Placental epithelial cell (primary cell): ENCODE results near the gene EPS8L3. TPM values are rescaled to one million over a fixed set of nuclear protein-coding genes. Genes with fewer than 3 reads are reported as not detected.

Source experiments
- total RNA-seq: library from RNA; depleted of rRNA; stranded (reverse); fragments of >200 nt; gene quantifications from 2 replicates; pipeline ENCODE4 v1.2.3, GENCODE V29; 2012

The EPS8L3 gene, protein sequence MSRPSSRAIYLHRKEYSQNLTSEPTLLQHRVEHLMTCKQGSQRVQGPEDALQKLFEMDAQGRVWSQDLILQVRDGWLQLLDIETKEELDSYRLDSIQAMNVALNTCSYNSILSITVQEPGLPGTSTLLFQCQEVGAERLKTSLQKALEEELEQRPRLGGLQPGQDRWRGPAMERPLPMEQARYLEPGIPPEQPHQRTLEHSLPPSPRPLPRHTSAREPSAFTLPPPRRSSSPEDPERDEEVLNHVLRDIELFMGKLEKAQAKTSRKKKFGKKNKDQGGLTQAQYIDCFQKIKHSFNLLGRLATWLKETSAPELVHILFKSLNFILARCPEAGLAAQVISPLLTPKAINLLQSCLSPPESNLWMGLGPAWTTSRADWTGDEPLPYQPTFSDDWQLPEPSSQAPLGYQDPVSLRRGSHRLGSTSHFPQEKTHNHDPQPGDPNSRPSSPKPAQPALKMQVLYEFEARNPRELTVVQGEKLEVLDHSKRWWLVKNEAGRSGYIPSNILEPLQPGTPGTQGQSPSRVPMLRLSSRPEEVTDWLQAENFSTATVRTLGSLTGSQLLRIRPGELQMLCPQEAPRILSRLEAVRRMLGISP
- not detected in 2 replicates for total RNA-seq

GRCh38 chr1:109763646-109764415, at the start of gene EPS8L3:
Gene EPS8L3 (minus strand): TSS chr1:109763923. CDS start chr1:109761749, 2,174 bp downstream.

DNA sequence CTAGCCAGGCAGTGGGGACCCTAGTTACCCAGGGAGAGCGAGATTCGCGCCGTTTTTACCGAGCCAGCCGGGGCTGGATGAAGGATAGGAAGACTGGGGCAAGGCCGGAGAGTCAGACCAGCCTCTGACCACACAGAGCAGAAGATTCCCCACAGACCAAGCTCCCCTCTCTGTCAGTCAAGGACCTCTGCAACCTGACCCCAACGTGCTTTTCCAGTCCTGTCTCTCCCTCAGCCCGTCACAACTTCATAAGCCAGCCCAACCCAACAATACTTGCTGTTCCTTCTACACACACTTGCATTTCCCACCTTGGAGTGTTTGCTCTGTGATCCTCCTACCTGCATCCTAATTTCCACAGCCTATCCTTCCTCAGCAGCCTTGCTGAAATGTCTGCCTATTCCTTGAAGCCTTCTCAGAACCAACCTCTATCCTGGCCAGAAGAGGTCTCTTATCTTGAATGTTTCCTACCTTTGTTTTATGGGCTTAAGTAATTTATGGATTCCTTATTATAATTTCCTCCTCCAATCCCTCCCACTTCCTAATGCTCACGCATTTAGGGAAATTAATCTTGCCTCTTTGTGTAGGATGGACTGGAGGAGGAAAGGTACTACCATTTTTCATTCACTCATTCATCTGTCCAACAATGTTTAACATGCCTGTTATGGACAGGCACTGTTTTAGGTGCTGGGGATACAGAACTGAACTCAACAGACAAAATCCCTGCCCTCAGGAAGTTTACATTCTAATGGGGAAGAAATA, 22.9 kb downstream of the EPS8L3 start, which contains the start of gene GSTM3:
GSTM3 (minus strand) TSS at position 424 of the 759 bp plus-strand sequence. CDS start 751 bp downstream, outside the sequence.

DNA sequence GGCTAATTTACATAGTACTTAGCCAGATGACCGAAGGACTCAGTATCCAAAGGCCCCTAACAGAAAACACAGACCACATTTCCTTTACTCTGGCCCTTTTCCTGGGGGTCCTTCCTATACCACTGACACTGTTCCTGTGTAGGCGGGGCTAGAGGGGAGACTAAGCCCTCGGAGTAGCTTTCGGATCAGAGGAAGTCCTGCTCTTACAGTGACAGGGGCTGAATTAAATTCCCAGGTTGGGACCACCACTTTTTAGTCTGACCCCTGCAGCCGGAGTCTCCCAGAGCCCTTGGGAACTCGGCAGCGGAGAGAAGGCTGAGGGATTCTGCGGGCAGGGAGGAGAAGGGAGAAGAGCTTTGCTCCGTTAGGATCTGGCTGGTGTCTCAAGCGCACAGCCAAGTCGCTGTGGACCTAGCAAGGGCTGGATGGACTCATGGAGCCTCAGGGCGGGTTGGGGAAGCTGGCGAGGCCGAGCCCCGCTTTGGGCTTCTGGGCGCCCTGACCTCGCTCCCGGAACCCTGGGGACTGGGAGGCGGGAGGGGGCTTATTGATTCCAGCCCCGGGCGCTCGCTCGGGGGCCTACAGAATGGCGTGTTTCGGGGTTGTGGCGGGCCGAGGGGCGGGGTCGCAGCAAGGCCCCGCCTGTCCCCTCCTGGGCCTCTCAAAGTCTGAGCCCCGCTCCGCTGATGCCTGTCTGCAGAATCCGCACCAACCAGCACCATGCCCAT, 52.0 kb downstream of the EPS8L3 start, which contains the start of gene GSTM5:
GSTM5 (plus strand) TSS at position 659 of the 728 bp plus-strand sequence; CDS start at position 721, 62 bp downstream.

Other genes with a start within 250 kb of the EPS8L3 start
- 0.43 TPM in 1 of 2 replicates, not detected in the other for gene GPR61, start 224.1 kb downstream of the EPS8L3 start, total RNA-seq
- gene GNAI3, start 215.3 kb downstream of the EPS8L3 start, total RNA-seq: 11.8 and 14.5 TPM in 2 replicates
- 0.11 and 0.39 TPM in 2 replicates for gene GNAT2, start 144.3 kb downstream of the EPS8L3 start, total RNA-seq
- gene AMPD2, start 144.1 kb downstream of the EPS8L3 start, total RNA-seq: 75.0 and 87.1 TPM in 2 replicates
- 4.0 and 5.5 TPM in 2 replicates for gene GSTM4, start 107.8 kb downstream of the EPS8L3 start, total RNA-seq
- 9.9 and 29.8 TPM in 2 replicates for gene GSTM2, start 95.9 kb downstream of the EPS8L3 start, total RNA-seq
- not detected in 2 replicates for gene GSTM1, start 76.1 kb downstream of the EPS8L3 start, total RNA-seq
- under 0.01 TPM in 1 of 2 replicates, not detected in the other for gene GSTM5, start 51.7 kb downstream of the EPS8L3 start, total RNA-seq
- 17.9 and 37.3 TPM in 2 replicates for gene GSTM3, start 22.9 kb downstream of the EPS8L3 start, total RNA-seq
- 4.3 and 5.5 TPM in 2 replicates for gene CSF1, start 146.9 kb upstream of the EPS8L3 start, total RNA-seq
- gene AHCYL1, start 220.8 kb upstream of the EPS8L3 start, total RNA-seq: 37.6 and 45.9 TPM in 2 replicates